Measurements from ENCODE around the gene RNF31. TPM values are rescaled to one million over a fixed set of nuclear protein-coding genes. Genes with fewer than 3 reads are reported as not detected.
A peak's percentile ranks its signal among the peaks of the same experiment; 100 is the strongest.

RNF31 gene
- total RNA-seq, 4 donors from 2014 or later, result 19.0 to 38.9 (median 32.0) TPM

DNA sequence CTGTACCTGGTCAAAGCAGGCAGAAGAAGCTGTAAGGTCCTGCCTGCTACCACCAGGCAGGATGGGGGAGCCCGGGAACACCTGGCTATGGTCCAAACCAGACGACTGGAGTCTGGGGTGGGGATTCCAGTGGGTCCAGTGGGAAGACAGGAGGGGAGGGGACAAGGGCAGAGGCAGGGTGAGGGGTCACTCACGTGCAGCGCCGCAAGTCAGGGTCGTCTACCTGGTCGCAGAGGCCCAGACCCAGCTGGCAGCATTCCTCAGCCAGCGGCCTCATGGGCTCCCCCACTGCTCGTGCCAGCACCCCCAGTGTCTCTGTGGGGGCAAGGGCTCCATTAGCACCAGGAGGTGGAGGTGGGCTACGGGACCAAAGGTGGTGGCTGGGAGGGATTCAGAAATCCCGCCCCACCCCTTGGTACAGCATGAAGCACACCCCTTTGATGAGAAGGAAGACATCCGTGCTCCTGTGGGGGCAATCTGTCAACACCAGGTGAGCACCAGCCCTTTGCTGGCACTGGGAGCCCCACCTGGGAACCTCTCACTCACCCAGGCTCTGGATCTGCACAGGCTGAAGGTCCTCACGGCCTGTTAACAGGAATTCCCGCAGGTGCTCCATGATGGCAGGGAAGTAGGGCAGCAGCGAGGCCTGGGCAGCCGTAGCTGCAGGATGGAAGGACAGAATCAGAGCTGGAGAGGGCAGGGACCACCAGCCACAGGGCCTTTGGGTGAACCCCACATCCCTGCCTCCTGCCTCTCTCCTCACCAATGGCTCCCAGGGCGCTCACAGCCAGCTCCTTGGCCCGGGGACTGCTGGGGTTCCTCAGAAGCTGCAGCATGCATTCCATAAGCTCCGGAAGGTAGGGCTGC lies 37.0 kb downstream of the RNF31 start:
- 70 to 80% methylated on average over 1 to 8 of the region's 19 CpGs for WGBS, 2 donors (ENCODE audit: low coverage in 1 of 2)
- H3K4me3 ChIP-seq, result no peak overlapping the region
- peaks cover 0 to 34% (median 13%) of the 10 kb centered on the region in 3 donors for H3K4me1 ChIP-seq
- TF ChIP-seq POLR2A (IDR thresholded peaks at IDR 0.05), result no peak
- TF ChIP-seq EP300 (IDR thresholded peaks at IDR 0.05), result no peak
- no peak for TF ChIP-seq POLR2AphosphoS5 (IDR thresholded peaks at IDR 0.05)
- TF ChIP-seq, protein P1, sequence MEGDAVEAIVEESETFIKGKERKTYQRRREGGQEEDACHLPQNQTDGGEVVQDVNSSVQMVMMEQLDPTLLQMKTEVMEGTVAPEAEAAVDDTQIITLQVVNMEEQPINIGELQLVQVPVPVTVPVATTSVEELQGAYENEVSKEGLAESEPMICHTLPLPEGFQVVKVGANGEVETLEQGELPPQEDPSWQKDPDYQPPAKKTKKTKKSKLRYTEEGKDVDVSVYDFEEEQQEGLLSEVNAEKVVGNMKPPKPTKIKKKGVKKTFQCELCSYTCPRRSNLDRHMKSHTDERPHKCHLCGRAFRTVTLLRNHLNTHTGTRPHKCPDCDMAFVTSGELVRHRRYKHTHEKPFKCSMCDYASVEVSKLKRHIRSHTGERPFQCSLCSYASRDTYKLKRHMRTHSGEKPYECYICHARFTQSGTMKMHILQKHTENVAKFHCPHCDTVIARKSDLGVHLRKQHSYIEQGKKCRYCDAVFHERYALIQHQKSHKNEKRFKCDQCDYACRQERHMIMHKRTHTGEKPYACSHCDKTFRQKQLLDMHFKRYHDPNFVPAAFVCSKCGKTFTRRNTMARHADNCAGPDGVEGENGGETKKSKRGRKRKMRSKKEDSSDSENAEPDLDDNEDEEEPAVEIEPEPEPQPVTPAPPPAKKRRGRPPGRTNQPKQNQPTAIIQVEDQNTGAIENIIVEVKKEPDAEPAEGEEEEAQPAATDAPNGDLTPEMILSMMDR (IDR thresholded peaks at IDR 0.05), result no peak
- peaks cover 0 to 76% of the 10 kb centered on the region in 2 donors for H3K36me3 ChIP-seq
- no peak overlapping the region for H3K27ac ChIP-seq
- H3K9me3 ChIP-seq, result no peaks in the 10 kb centered on the region
- no peaks in the 10 kb centered on the region for H3K27me3 ChIP-seq
- no peak for ATAC-seq

DNA sequence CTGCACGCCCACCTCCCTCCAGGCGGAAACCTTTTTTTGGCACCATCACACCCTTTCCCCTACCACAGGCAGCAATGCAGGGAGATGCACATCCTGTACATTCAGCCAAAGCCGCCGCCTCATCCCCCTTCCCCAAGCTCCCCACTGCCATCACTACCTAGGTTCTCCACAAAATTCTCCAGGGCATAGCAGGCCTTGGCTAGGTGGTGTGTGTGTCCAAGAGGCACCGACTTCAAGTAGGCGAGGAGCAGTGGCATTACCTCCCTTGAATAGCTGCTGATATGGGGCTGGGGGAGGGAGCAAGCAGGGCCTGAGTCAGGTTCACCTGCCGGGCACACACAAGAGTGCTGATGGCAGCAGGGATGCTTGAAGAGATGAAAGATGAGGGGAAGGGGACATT lies 37.7 kb downstream of the RNF31 start:
- no peak for ATAC-seq
- TF ChIP-seq POLR2A (IDR thresholded peaks at IDR 0.05) (no peak), POLR2AphosphoS5 (IDR thresholded peaks at IDR 0.05) (no peak), EP300 (IDR thresholded peaks at IDR 0.05) (no peak)
- TF ChIP-seq, protein P1 (IDR thresholded peaks at IDR 0.05), result no peak
- peaks cover 0 to 70% of the 10 kb centered on the region in 2 donors for H3K36me3 ChIP-seq
- no peak overlapping the region for H3K4me3 ChIP-seq
- 85 to 86% methylated on average over 2 to 4 of the region's 7 CpGs for WGBS, 2 donors (ENCODE audit: low coverage in 1 of 2)
- H3K27me3 ChIP-seq, result no peaks in the 10 kb centered on the region
- H3K27ac ChIP-seq, result no peak overlapping the region
- H3K9me3 ChIP-seq, result no peaks in the 10 kb centered on the region
- H3K4me1 ChIP-seq, result peaks cover 0 to 27% (median 10%) of the 10 kb centered on the region in 3 donors

DNA sequence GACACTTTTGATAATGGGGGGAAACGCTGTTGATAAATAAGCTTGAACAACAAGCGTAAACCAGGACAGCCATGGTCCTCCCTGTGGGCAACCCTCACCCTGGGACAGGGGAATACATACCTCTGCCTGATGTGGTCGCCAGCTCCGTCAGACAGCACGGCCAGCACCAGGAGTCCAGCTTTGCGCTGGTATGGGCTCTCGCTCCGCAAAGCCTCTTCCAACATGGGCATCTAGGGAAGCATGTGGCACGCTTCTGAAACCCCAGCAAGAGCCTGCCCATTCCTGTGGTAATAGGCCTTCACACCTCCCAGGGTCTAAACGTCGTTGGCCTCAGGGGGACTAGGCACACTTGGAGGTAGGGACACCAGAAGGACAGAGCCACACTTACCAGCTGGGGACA lies 38.4 kb downstream of the RNF31 start:
- peaks cover 0 to 70% of the 10 kb centered on the region in 2 donors for H3K36me3 ChIP-seq
- WGBS, 2 donors (ENCODE audit: low coverage in 1 of 2), result 60 to 91% methylated on average over 1 to 5 of the region's 11 CpGs
- H3K9me3 ChIP-seq, result no peaks in the 10 kb centered on the region
- H3K4me3 ChIP-seq, result no peak overlapping the region
- no peak for TF ChIP-seq POLR2AphosphoS5 (IDR thresholded peaks at IDR 0.05)
- TF ChIP-seq POLR2A (IDR thresholded peaks at IDR 0.05), result no peak
- H3K27me3 ChIP-seq, result no peaks in the 10 kb centered on the region
- H3K27ac ChIP-seq, result no peak overlapping the region
- no peak for ATAC-seq
- H3K4me1 ChIP-seq, result peaks cover 0 to 21% (median 10%) of the 10 kb centered on the region in 3 donors

DNA sequence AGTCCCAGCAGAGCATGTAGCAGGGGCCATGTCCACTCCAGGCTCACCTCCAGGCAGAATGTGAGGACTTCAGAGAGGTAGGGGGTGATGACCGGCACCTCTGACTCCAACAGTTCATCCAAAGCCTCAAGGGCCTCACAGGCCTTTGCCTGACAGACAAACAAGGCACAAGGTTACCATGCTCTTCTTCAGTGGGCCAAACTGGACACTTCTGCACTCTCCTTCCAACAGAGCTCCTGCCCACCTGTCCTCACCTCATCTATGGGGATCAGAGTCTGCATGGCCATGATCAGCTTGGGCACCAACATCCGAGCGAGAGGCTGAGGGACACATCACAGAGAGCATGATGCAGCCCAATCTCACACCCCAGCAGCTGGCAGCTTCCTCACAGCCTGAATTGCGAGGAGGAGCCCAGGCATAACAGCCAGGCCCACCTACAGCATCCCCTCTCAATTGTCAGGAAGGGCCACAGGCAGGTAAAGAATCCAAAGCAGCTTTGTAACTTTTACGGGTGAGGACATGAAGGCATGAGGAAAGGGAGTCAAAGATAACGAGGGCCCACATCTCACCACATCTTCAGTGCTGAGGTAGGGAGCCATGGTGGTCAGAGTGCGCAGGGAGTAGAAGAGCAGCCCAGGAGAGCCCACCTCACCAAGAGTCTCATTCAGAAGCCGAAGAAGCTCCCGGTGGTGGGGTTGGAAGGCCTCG lies 39.7 kb downstream of the RNF31 start:
- H3K9me3 ChIP-seq, result no peaks in the 10 kb centered on the region
- no peak overlapping the region for H3K4me3 ChIP-seq
- no peaks in the 10 kb centered on the region for H3K27me3 ChIP-seq
- H3K4me1 ChIP-seq, result peaks cover 0 to 22% (median 10%) of the 10 kb centered on the region in 3 donors
- TF ChIP-seq EP300 (IDR thresholded peaks at IDR 0.05) (no peak), POLR2AphosphoS5 (IDR thresholded peaks at IDR 0.05) (no peak), POLR2A (IDR thresholded peaks at IDR 0.05) (no peak)
- TF ChIP-seq, protein P1 (IDR thresholded peaks at IDR 0.05), result no peak
- 80 to 97% methylated on average over 1 to 6 of the region's 10 CpGs for WGBS, 2 donors (ENCODE audit: low coverage in 1 of 2)
- no peak overlapping the region for H3K27ac ChIP-seq
- ATAC-seq, result no peak
- peaks cover 0 to 70% of the 10 kb centered on the region in 2 donors for H3K36me3 ChIP-seq

DNA sequence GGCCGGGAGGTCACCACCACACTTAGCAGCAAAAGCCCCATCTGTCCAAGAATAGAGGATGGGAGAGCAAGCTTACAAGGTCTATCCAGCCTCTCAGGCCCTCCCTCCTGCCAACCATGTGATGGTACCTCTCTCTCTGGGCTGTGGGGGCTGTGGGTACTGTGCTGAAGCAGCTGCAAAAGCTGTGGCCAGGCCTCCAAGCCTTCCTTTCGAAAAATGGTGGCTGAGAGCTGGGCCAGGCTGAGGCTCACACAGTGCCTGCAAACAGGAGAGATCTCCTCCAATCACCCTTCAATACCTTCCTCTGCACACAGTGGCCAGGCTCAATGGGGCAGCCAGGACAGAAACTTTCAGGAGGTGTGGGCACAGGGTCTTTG lies 40.2 kb downstream of the RNF31 start:
- WGBS, 2 donors (ENCODE audit: low coverage in 1 of 2), result 100% methylated on average over 1 of the region's 2 CpGs; no CpG with 5 or more reads in 1 of the 2 donors
- peak overlapping the region in 3 of 4 donors; percentile 72 to 83 (median 81) for H3K27ac ChIP-seq

More for the DNA sequence above, 40.2 kb downstream of the RNF31 start:
- Histone ChIP-seq H3K36me3 (peaks cover 0 to 70% of the 10 kb centered on the region in 2 donors), H3K9me3 (no peaks in the 10 kb centered on the region), H3K4me1 (peaks cover 0 to 28% (median 10%) of the 10 kb centered on the region in 3 donors), H3K4me3 (peak overlapping the region in 1 of 2 donors; percentile 77), H3K27me3 (no peaks in the 10 kb centered on the region)
- ATAC-seq, result no peak
- no peak for TF ChIP-seq EP300 (IDR thresholded peaks at IDR 0.05)
- no peak for TF ChIP-seq POLR2A (IDR thresholded peaks at IDR 0.05)
- TF ChIP-seq, protein P1 (IDR thresholded peaks at IDR 0.05), result no peak
- no peak for TF ChIP-seq POLR2AphosphoS5 (IDR thresholded peaks at IDR 0.05)

Measured in gastroesophageal sphincter (tissue), 4 donors.